Transverse colon (tissue), 4 donors: ENCODE measurements around the gene ENG.

ENCODE experiments used
- CTCF ChIP-seq, 5 experiments: fragments of 200-600 bp in 3 of 5; fragments of 450-650 bp in 2 of 5; sonication (generic) in 3 of 5; IDR thresholded peaks; 1 replicate in 2 of 5; 2 replicates in 3 of 5; pipeline ENCODE4 v1.5.1; 2016 to 2017; ENCODE audit warnings: antibody characterized with exemption in 5 of 5, inconsistent platforms in 3 of 5, mild to moderate bottlenecking in 2 of 5, moderate library complexity in 1 of 5
- EP300 ChIP-seq: sonication (generic); formaldehyde crosslinking; IDR thresholded peaks from one replicate; pipeline ENCODE4 v1.6.1; 2017; ENCODE audit warnings: antibody characterized with exemption, low read depth
- POLR2A ChIP-seq: fragments of 450-650 bp; IDR thresholded peaks from one replicate; pipeline ENCODE4 v1.6.1; 2016; ENCODE audit warnings: antibody characterized with exemption, mild to moderate bottlenecking, moderate library complexity
- POLR2AphosphoS5 ChIP-seq, 3 donors: sonication (generic); formaldehyde crosslinking; IDR thresholded peaks; one replicate each; pipeline ENCODE4 v1.6.1; 2016; ENCODE audit warnings: antibody characterized with exemption in 3 of 3

- TF ChIP-seq POLR2A (no peak), CTCF (IDR thresholded peaks at IDR 0.05) (no peak), POLR2AphosphoS5 (IDR thresholded peaks at IDR 0.05) (no peak), EP300 (no peak)
Measured at GRCh38 chr9:127862075-127863011, 7.9 kb upstream of the ENG start.
